CD1c-positive myeloid dendritic cell (primary cell): ENCODE measurements around the gene GFY.

Experiments
- DNase-seq: peaks from one replicate; pipeline ENCODE4 v3.0.0-alpha.2; 2016; ENCODE audit errors: extremely low spot score

The GFY gene, protein sequence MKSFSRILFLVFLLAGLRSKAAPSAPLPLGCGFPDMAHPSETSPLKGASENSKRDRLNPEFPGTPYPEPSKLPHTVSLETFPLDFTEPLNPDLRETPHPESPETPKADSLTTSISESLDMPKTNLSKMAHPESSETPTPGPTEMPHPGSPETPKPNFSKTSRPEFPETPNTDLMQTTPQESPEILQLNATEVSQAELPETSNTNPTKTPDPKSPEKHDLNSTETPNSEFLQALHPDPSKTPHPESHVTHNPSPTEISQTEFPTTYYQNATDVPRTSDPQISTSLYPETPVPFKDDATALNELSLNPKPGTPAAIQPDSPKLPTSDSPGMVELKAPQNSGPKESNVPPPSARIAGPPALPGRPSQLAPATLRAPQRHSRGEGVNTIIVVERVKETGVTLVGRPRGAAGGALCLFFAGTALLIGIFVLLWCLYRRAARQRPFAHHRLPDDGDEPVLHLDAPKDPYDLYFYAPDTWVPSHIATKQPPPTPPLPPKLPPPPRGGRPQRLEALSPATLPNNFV

DNA sequence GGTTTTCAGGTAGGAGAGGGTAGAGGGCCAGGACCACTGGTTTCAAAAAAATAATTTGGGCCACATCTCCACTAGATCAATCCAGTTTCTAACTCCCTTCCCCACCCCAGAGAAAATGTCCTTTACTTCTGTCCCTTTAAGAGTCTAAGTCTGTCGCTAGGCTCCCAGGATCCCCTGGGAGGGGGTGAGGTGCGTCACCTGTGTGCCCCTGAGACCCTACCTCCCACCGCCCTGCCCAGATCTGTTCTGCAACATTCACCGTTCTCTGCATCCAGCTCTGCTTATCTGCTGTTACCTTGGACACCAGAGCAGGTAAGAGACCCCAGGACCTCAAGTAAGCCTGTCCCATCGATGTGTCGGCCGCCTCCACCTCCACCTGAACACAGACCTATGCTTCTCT lies at the start of gene GFY:
GFY (plus strand) TSS at position 211 of the 400 bp plus-strand sequence. CDS start 1,043 bp downstream, outside the sequence.
- DNase-seq = no peak

DNA sequence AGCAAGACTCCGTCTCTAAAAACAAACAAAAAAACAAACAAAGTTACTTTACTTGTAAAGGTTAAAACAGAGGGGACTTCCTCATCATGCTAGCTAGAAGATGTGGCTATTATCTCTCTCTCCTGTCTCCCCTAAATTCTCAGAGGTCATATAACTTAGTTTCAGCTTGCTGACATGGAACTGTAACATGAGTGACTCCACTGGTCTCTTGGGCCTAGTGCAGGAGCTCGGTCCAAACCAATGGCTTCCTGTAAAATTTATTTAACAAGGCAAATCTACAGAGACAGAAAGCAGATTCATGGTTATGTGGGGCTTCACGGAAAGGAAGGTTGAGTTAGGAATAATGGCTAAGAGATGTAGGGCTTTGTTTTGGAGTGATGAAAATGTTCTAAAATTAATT lies 46.7 kb upstream of the GFY start:
- no peak for DNase-seq

DNA sequence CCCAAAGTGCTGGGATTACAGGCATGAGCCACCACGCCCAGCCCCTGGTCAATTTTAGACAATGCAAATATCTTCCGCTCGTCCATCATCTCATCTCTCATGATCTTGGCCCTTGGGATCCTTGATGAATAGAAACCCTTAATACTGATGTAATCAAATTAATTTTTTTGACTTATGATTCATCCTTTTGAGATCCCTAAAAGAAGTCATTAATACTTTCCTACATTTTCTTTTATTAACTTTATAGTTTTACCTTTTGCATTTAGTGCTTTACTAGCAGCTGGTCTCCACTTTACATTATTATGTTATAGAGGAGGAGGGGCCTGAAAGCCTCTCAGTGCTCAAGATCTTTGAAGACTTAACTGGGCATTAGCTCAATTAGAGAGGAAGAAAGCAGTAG lies 44.8 kb upstream of the GFY start:
- DNase-seq = no peak

DNA sequence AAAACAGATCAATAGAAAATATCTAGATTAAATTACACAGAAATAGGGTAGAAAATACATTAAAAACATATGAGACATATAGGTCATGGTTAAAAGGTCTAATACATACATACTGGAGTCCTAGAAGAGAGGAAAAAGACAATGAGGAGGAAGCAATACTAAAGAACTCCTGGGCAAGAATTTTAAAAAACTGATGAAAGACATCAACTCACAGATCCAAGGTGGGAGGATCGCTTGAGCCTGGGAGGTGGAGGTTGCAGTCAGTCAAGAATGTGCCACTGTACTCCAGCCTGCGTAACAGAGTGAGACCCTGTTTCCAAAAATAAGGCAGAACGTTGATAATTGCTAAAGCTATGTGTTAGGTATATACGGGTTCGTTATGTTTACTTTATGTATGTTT lies 42.5 kb upstream of the GFY start:
- no peak for DNase-seq

DNA sequence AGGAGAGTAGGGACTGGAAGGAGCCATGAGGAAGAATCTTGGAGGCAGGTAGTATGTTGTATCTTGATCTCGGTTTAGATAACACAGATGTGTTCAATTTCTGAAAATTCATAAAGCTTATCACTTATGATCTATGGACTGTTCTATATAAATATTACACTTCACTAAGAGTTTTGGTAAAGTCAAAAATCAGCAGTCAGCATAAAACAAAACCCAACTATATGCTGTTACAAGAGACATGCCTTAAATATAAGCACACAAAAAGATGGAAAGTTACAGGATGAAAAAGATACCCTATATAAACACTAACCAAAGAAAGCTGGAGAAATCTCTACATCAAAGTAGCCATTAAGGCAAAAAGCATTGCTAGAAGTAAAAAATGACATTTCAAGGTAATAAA lies 41.6 kb upstream of the GFY start:
- DNase-seq = no peak

DNA sequence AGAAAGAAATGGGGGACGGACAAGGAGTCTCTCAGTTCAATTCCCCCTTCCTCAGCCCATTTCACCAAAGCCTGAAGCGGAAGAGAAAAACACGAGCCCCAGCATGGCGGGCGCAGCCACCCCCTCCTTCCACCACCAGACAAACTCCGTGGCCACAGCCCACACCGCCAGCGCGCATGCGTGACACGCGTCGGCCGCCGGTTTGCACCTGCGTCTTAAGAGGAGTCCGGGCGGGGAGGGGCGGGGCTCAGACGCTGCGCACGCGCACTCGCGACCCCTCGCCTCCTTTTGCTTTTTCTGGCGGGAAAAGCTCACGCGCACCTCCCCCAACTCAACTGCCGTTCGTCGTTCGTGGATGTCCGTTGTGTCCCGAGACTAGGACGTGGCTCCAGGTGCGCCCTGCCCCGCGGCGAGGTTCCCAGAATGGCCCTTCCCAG lies 37.2 kb upstream of the GFY start, which contains the start of gene KASH5:
KASH5 (plus strand) TSS at position 314 of the 437 bp plus-strand sequence. CDS start 2,635 bp downstream, outside the sequence.
- DNase-seq = peak; percentile 84

DNA sequence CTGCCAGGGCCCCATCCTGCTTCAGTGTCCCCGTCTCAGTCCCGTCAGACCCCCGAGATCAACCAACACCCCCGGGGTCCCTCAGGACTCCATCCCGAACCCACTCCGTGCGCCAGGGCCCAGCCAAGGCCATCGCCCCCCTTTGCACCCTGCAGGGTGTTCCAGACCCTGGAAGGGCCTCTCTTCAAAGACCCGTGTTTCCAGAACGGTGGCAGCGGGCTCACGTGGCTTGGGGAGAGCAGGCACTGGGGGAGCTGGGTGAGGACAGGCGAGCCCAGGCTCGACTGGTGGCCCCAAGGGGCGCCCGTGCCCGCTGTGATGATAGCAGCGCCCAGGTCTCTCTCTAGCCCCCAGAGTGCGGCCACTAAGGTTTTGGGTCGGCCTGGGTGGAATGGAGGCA lies 35.8 kb upstream of the GFY start:
- no peak for DNase-seq

DNA sequence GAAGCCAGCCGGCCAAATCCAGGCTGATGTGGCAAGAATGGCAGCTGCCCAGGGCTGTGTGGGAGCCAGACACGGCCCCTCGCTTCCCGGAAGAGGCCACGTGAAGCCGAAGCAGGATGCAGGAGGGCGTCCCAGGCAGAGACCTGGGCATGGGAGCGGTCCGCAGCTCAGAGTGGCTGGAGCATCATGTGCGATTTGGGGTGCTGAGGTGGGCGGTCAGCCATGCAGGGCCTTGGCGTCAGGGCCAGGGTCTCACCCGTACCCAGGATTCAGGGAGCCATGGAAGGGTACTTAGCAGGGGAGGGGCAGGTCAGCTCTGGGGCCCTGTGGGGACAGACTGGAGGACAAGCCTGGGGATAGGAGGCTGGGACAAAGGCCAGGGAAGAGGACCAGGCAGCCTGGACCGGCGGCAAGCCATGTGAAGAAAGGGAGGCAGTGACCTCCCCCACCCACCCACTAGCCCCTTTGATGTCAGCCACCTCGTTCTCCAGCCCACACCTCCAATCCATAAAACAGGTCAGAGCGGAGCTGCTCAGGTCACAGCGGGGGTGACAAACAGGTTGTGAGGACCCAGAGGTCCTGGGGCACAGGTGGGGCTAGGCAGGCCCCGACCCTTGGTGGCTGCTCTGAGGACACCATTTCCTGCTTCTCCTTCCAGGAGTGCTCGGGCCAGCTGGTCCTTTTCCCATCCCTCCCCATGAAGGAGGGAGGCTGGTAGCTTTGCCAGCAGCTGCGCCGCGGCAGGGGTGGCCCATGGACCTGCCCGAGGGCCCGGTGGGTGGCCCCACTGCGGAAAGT lies 34.9 kb upstream of the GFY start:
- no peak for DNase-seq

DNA sequence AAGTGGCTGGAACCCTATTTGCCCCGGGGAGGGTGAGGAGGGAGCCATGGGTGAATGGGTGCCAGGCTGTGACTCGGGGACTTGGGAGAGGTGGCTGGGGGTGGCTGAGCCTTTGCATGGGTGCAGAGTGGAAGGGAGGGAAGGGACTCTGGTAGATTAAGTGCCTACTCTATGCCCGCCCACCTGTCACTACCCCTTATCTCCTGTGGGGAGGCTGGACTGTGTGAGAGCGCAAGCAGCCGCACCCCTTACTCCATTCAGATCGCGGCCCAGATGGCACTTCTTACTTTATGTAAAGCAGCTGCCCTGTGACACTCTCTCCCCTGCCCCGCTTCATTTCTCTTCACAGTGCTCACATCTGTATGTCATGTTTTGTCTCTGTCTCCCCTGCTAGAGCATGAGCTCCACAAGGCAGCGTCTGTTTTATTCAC lies 34.2 kb upstream of the GFY start:
- no peak for DNase-seq

DNA sequence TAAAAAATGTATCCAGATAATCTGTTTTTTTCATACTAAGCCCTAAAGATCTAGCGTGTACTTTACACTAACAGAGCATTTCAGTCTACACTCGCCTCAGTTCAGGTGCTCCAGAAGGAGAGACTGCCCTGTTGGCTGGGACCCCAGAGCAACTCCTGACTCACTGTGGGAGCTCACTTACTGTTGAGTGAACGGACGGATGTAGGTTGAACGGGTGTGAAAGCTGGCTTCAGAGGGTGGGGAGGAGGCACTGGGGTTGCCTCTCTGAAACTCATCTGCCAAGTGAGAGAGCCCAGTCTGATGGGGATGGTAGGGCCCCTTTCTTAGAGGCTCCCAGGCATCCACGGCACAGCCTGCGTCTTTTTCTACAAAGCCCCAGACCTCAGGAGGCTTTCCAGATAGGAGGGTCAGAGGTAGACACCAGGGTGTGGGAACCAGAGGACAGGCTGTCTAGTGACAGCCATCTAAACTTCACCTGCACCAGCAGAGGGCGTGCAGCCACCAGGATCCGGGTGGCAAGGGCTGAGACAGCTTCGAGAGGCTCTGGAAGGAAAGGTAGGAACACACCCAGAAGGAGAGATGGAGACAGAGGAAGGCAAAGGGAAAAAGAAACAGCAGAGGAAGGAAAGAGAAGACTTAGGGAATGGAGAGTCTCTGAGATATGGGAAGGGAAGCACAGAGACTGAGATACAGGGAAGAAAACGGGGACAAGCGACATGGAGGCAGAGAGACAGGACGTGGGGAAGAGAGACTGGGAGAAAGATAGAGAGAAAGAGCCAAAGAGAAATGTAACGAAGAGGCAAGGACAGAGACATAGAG lies 33.4 kb upstream of the GFY start:
- DNase-seq = peak; percentile 77

DNA sequence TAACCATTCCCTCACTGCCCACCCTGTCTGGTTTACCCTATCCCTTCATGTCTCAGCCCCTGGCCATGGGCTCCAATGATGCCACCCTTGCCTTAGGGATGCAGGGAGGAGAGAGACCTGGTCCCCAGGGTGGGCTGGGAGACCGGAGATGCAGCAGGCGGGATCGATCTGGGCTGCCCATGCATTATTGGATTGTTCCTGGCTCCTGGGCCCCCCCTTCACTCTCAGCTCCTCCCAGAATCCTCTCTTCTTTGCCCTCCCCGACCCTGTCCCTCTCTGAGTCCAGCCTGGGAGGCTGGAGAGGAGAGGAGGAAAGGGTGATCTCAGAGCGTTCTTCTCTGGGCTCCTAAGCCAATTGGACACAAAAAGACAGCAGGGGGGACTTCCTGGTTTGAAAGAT lies 31.3 kb upstream of the GFY start:
- no peak for DNase-seq

DNA sequence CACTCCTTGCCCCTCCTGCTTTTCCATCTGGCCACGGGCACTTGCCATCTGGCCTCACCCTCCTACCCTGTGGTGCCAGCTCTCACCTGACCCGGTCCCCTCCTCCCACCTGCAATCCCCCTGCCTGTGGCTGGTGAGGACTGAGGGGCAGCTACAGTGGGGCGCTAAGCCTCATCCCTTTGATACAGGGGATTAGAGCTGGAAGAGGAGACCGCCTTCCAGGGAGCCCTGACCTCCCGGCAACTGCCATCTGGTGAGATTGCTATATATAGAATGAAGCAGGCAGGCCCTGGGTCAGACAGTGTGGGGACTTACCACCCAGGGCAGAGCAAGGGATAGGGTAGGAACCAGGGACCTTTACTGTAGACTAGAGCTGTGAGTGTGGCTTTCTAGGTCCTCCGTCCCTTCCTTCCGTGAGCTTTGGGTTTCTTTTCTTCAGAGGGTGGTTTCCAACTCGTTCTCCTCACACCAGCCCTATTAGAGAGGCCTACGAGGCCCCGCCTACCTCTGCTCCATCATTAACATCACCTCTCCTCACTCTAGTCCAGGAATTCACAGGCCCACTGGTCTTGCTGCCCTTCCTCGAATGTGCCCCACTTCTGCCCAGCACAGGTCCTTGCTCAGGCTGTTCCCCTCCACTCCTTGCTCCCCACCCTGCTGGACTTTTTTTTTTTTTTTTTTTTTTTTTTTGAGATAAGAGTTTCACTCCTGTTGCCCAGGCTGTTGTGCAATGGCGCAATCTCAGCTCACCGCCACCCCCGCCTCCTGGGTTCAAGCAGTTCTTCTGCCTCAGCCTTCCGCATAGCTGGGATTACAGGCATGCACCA lies 29.4 kb upstream of the GFY start:
- no peak for DNase-seq

DNA sequence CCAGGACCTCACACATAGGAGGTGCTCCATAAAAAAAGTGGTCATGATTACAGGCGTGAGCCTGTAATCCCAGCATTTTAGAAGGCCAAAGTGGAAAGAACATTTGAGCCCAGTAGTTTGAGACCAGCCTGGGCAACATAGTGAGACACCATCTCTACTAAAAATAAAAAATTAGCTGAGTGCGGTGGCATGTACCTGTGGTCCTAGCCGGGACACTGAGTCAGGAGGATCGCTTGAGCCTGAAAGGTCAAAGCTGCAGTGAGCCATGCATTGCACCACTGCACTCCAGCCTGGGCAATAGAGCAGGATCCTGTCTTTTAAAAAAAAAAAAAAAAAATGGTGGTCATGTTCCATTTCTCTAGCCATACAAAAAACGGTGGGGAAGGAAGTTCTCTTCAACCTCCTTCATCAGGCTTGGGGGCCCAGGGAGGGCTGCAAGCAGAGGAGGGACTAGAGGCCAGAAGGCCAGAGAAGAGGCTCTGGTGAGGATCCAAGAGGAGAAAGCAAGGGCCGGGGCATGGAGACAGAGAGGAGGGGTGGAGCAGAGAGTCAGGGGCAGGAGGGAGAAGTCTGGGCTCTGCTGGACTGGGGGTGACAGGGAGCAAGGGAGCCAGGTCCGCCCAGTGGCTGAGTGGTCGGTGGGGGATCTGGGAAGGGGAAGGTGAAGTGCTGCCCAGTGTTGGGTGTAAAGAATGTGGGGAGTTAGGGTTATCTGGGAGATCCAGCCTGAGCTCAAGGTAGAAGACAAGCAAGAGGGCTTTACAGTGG lies 28.3 kb upstream of the GFY start:
- no peak for DNase-seq

DNA sequence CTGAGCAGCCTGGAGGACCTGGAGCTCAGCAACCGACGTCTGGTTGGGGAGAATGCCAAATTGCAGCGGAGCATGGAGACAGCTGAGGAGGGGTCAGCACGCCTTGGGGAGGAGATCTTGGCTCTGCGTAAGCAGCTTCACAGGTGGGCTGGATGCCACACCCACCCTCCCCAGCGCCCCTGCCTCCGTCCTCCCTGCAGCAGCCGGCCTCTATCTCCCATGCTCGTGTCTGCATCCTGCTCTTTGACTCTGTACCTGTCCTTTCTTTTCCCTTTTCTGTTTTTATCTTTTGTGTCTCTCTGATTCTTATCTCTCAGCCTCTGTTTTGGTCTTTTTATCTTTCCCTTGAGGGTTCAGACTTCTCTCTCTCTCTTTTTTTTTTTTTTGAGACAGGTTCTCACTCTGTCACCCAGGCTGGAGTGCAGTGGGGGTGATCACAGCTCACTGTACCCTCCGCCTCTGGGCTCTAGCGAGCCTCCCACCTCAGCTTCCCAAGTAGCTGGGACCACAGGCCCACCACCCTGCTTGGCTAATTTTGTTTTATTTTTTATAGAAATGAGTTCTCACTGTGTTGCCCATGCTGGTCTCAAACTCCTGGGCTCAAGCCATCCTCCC lies 27.1 kb upstream of the GFY start:
- DNase-seq = no peak

DNA sequence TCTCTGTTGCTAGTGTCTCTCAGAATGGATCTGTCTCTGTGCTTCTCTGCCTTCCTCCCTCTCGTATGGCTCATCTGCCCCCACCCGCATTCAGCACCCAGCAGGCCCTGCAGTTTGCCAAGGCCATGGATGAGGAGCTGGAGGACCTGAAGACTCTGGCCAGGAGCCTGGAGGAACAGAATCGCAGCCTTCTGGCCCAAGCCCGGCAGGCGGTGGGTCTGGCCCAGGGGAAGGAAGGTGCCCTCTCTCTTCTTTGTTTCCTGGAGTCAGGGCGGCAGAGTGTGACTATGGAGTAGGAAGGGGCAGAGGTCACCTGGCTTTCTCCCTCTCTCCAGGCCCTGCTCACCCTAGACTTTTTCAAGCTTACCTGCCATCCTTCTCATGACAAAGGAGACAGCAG lies 26.3 kb upstream of the GFY start:
- DNase-seq = no peak

DNA sequence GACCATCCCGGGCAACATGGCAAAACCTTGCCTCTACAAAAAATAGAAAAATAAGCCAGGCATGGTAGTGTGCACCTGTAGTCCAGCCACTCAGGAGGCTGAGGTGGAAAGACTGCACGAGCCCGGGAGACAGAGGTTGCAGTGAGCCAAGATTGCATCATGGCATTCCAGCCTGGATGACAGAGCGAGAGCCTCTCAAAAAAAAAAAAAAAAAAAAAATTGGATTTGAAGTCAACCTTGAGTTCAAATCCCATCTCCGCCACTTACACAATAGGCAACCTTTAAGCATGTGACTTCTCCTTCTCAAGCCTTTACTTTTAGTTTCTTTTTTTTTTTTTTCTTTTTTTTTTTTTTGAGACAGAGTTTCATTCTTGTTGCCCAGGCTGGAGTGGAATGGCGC lies 25.2 kb upstream of the GFY start:
- no peak for DNase-seq

DNA sequence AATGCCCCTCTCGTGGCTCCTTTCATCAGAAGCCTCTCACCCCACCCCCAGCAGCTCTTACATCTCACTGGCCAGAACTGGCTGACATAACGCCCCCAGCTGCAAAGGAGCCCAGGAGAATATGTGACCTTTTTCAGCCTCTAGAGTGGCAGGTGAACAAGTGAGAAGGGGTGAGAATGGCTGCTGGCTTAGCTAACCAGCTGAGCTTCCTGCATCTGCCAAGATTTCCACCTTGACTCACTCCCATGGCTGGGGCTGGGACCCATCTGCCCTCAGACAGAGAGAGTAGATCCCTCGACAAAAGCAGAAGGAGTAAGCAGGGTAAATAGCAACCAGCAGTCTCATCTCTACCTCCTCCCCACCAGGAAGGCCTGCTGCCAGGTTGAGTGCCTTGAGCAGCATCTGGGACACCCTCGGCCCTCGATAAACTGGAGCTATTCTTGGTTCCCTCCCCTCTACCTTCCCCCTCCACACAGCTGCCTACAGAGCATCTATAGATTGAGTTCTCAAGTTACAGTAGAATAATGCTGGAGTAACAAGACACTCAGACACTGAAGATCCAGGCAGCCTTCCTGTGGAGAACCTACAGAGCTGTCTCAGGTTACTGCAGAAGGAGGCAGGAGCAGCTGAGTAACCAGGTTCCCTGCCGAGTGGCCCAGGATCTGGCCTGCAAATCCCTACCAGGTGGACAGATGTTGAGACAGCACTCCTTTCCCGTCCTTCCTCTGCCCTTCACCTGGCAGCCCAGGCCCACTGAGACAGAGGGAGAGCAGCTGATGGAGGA lies 21.6 kb upstream of the GFY start:
- no peak for DNase-seq

DNA sequence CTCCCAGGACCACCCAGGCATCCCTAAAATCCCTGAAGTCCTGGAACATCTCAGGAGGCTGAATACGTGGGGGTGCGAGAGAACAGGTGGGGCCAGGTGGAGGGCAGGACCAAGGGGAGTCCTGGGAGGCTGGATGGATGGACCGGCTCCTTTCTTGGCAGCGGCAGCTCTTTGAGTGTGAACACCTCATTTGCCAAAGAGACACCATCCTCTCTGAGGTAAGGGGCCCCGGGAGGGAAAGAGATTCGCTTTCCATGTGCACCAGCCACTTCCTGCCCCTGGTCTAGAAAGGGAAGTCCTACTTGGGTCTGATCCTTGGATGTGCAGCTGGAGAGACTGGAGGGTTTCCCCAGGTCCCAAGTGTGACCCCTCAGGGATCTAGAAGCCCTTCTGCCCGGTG lies 18.1 kb upstream of the GFY start:
- DNase-seq = no peak

DNA sequence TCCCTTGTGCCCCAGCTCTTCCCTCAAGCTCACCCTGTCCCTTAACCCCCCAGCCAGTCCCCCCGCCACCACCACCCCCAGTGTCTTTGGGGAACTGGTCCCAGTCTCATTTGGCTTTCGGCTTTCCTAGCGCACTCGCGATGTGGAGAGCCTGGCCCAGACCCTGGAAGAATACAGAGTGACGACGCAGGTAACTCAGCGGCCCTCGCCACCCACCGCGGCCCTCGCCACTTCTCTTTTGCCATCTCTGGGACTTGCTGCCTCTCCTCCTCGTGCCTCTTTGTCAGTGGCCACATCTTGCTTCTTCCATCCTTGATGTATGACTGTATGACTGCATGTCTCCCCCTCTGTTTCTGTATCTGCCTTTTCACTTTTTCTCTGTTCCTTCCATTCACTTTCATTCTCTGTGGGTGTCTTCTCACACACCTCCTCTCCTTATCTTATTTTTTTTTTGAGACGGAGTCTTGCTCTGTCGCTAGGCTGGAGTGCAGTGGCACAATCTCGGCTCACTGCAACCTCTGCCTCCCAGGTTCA lies 17.6 kb upstream of the GFY start:
- no peak for DNase-seq
